ENCODE results near the gene ZSWIM1. TPM values are rescaled to one million over a fixed set of nuclear protein-coding genes. Genes with fewer than 3 reads are reported as not detected.
A peak's percentile ranks its signal among the peaks of the same experiment; 100 is the strongest.

The ZSWIM1 gene
- total and polyA plus RNA-seq, 2 of the 13 experiments (the other 11 are each of a cell fraction or from before 2014, with no cell fraction given): 9.5 to 11.7 TPM

- TF ChIP-seq, protein P1, sequence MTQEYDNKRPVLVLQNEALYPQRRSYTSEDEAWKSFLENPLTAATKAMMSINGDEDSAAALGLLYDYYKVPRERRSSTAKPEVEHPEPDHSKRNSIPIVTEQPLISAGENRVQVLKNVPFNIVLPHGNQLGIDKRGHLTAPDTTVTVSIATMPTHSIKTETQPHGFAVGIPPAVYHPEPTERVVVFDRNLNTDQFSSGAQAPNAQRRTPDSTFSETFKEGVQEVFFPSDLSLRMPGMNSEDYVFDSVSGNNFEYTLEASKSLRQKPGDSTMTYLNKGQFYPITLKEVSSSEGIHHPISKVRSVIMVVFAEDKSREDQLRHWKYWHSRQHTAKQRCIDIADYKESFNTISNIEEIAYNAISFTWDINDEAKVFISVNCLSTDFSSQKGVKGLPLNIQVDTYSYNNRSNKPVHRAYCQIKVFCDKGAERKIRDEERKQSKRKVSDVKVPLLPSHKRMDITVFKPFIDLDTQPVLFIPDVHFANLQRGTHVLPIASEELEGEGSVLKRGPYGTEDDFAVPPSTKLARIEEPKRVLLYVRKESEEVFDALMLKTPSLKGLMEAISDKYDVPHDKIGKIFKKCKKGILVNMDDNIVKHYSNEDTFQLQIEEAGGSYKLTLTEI (CRISPR knock-in tag; conservative IDR thresholded peaks at IDR 0.05): no peak
- no peak for TF ChIP-seq NR1H2 (CRISPR knock-in tag; IDR thresholded peaks at IDR 0.05; ENCODE audit: borderline replicate concordance, low read depth)
- 0 out of 2 replicates have a peak, but pooled peaks have one; percentile 0 for TF ChIP-seq ZNF629 (CRISPR knock-in tag; conservative IDR thresholded peaks at IDR 0.05)
- TF ChIP-seq HNRNPL (IDR thresholded peaks at IDR 0.05; ENCODE audit: low read depth, low read length): no peak
- no peak for TF ChIP-seq THAP7 (CRISPR knock-in tag; IDR thresholded peaks at IDR 0.05)
- TF ChIP-seq ZNF142 (CRISPR knock-in tag; IDR thresholded peaks at IDR 0.05): peak; percentile 36; the same call in 1 of the 2 replicates
- TF ChIP-seq ZNF552 (CRISPR knock-in tag; IDR thresholded peaks at IDR 0.05; ENCODE audit: borderline replicate concordance): 0 out of 2 replicates have a peak, but pooled peaks have one; percentile 37
- TF ChIP-seq ZSCAN31 (CRISPR knock-in tag; IDR thresholded peaks at IDR 0.05; ENCODE audit: low read depth): 0 out of 2 replicates have a peak, but pooled peaks have one; percentile 4
- TF ChIP-seq ZSCAN12 (CRISPR knock-in tag; IDR thresholded peaks at IDR 0.05): no peak
Observed at GRCh38 chr20:45832619-45833018, 48.4 kb upstream of the ZSWIM1 start (continued).
